ENCODE measurements around the gene LRBA.
"Not testable (repeated sequence)": the region's sequence is repeated elsewhere in the genome, so short reads cannot be mapped to it uniquely, and the experiment has no call there.

LRBA gene

DNA sequence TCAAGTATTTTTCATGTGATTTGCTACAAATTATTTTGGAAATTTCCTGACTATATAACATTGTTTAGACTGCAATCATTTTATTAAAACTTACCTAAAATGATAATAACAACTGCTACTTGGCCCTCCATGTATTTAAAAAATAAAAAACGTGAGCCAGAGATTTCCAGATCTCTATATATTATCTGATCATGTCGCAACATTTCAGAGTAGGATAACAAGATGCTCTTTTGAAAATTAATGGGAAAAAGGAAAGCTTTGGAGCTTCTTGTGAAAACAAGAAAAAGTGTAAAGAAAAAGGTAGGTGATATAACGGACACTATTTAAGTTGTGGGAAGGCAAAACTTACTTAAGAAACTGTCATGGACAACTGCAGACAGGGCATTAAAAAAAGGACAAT lies 448.0 kb downstream of the LRBA start:
- DNase-seq (ENCODE audit: low spot score): no peak

DNA sequence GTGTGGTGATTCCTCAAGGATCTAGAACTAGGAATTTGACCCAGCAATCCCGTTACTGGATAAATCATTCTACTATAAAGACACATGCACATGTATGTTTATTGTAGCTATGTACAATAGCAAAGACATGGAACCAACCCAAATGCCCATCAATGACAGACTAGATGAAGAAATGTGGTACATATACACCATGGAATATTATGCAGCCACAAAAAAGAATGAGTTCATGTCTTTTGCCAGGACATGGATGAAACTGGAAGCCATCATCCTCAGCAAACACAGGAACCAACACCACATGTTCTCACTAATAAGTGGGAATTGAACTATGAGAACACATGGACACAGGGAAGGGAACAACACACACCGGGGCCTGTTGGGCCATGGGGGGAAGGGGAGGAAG lies 450.1 kb downstream of the LRBA start:
- DNase-seq (ENCODE audit: low spot score): not testable (repeated sequence)

DNA sequence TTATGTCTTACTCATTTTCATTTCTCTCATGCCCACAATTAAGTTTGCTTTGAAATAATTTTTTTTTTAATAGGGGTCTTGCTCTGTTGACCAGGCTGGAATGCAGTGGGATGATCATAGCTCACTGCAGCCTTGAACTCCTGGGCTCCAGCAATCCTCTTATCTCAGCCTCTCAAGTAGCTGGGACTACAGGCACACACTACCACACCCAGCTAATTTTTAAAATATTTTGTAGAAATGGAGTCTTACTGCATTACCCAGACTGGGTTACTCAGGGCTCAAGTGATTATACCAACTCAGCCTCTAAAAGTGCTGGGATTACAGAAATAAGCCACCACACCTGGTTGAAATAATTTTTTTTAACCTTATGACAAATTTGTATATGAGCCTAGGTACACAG lies 452.3 kb downstream of the LRBA start:
- no peak for DNase-seq (ENCODE audit: low spot score)

DNA sequence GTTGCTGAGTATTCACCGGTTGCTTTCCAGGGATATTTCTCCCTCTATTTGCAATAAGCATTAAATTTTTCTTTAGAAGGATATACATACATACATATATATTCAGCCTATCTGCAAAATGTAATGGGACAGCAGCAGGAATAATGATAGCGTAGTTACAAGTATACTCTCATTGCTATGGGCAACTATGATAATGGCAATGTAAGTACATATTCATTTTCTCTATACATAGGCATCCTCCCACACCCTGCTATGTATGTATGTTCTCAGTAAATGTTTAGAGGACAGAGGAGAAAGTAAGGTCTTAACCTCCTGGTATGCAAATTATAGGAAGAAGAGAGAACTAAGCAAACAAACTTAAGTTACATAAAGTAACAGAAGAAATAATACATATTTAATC lies 452.8 kb downstream of the LRBA start:
- no peak for DNase-seq (ENCODE audit: low spot score)

DNA sequence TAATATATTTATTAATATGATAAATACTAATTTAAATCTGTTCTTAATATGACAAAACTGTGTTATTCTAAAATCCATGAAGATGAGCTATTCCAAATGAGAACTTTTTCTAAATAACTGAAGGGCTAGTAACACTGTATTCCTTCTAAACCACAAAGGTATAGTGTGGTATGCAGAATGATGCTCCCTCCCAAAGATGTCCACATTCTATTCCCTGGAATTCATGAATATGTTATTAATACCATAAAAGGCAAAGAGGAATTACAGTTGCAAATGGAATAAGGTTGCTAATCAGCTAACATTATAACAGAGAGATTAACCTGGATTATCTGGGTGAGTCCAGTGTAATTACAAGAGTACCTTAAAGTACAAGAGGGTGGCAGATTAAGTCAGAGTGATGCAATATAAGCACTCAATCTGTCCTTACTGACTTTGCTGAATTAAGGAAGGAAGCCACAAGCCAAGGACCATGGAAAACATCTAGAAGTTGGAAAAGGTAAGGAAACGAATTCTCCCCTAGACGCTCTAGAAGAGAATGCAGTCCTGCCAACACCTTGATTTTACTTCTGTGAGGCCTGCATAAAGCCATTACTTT lies 453.8 kb downstream of the LRBA start:
- no peak for DNase-seq (ENCODE audit: low spot score)

DNA sequence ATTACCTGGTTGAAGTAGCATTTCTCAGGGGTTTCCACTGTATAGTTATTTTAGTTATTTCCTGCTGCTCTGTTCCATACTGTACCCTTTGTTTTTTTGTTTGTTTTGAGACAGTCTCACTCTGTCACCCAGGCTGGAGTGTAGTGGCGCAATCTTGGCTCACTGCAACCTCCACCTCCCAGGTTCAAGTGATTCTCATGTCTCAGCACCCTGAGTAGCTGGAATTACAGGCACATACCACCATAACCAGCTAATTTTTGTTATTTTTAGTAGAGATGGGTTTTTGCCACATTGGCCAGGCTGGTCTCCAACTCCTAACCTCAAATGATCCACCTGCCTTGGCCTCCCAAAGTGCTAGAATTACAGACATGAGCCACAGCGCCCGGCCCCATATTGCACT lies 457.3 kb downstream of the LRBA start:
- not testable (repeated sequence) for DNase-seq (ENCODE audit: low spot score)

DNA sequence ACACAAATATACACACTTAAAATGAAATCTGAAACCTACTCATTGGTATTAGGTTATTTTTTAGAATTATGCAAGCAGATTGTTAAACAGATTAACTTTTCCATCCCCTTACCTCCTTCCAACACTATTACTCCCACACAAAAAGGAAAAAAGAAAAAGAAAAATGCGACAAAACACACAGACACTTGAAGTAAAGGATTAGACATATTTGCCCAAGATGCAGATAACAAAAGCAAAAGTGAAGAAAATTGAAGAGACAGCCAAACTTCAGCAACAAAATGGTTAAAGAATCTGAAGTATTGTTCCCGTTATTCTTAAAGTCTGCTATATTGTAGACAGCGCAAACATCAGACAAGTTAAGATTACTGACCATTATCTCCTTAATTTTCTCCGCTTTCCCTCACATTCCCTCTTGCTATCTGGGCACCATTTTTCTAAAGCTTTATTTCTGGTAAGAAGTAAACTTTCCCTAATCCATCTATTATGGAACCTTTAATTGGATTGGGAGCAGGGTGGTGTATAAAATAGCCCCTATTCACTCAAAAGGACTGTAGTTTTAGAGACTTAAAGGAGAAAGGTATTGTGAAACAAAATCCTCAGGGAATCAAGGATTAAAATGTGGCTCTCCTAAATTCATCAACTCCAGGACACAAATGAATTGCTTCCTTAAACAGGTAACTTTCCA lies 467.8 kb downstream of the LRBA start:
- DNase-seq (ENCODE audit: low spot score): no peak

DNA sequence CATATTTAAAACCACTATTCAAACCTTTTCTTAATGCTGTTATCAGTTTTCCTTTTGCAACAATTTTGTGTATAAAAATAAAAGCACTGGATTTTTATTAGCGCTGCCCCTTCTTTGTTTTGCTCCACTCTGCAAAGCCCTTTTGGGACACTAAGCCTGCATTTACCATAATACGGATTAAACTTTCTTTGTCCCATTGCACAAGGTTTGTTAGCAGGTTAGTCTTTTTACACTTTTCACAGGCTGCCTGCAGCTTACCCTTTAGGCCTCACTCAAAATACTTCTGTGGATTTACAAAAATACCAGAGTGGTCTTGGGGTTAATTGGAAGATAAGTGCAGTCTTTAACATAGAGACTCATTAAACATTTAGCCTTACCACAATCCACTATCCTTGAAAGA lies 468.8 kb downstream of the LRBA start:
- no peak for DNase-seq (ENCODE audit: low spot score)

DNA sequence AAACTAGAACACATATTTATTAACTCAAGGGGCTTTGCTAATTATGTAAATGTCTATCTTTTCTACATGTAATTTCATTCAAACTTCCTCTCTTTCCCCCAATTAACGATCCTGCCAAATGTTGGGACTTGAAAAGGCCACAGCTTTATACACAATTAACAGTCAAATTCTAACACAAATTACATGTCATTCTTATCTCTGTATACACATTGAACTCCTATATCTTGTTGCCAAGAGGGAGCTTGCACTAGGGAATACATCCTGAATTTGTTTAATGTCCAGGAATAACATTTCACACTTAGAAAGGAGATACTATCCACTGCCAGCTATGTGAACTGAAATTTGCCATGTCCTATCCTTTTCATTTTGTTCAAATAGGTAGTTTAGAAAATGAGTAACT lies 472.0 kb downstream of the LRBA start:
- DNase-seq (ENCODE audit: low spot score): no peak

DNA sequence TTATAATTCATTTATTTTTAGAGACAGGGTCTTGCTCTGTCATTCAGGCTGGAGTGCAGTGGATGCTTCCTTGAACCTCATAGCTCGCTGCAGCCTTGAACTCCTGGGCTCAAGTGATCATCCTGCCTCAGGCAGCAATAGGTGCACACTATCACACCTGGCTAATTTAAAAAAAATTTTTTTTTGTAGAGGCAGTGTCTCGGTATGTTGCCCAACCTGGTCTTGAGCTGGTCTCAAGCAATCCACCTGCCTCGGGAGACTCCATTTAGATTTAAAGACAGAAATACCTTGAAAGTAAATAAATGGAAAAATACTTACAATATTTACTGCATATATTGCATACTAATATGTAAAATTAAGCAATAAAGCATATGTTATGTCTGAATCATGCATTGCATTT lies 473.4 kb downstream of the LRBA start:
- no peak for DNase-seq (ENCODE audit: low spot score)

DNA sequence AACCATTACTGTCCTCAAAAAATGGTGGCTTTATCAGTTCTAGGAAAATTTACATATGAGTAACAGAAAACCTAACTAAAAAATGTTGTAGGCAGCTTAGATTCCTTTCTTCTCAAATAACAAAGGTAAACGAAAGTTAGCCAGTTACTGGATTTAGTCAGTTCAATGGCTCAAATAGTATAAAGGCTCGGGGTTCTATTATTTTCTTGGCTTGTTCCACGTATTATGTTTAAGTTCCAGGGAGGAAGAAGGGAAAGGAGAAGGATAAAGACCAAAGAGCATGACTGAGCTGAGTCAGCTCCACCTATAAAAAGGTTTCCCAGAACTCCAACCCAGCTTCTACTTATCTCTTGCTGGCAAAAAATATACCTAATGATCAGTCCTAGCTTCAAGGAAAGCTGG lies 474.1 kb downstream of the LRBA start:
- no peak for DNase-seq (ENCODE audit: low spot score)

DNA sequence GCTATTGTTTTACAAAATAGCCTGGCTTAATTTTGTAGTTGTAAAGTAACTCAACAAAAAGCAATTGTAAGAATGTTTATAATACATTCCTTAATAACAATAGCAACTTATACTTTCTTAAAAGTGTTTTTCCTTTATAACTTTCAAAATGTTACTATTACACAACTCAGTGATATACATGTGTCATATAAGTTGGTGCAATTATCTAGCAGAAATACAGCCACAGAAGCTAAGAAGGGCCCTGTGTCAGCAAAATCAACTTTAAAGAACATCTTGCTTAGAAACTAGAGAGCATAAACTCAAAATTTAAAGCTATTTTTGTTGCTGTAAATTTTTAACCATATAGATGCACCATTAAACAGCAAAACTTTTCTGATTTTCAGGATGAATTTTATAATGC lies 474.5 kb downstream of the LRBA start:
- no peak for DNase-seq (ENCODE audit: low spot score)

DNA sequence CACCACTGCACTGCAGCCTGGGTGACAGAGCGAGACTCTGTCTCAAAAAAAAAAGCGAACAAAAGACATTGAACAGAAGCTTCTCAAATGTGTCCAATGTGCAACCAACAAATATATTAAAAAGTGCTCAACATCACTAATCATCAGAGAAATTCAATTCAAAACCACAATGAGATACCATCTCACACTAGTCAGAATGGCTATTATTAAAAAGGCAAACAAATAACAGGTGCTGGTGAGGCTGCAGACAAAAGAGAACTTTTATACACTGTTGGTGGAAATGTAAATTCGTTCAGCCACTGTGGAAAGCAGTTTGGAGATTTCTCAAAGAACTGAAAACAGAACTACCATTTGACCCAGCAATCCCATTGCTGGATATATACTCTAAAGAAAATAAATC lies 477.2 kb downstream of the LRBA start:
- DNase-seq (ENCODE audit: low spot score): not testable (repeated sequence)

DNA sequence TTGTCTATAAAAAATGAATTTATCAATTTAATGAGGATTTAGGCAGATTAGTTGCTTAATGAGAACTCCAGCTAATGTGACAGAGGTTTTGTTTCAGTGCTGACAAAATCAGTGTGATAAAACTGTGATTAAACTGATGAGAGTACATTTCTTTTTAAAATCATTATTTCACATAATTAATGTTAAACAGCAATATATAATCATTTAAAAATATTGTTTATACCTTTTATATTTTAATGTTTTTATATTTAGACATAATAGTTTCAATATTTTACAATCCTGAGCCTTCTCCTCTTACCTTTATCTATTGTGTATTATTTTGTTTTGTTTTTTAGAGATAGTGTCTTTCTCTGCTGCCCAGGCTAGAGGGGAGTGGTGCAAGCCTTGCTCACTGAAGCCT lies 480.3 kb downstream of the LRBA start:
- DNase-seq (ENCODE audit: low spot score): no peak

DNA sequence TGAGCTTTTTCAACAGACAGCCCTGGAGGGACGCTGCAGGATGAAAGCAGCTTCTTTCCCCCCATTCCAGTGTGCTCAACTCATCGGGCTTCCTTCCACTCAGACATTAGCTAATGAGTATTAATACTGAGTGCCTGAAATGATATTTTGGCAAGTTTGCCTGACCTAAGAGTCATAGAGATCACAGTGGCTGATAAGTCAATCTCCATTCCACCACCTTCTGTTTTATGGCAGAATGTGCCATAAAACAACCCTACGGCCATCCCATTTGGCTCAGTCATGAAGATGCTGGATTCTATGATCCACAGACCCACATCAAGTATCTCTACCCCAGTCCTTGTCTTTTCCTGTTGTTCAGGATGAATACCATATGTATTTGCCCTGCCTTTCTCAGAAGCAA lies 481.4 kb downstream of the LRBA start:
- no peak for DNase-seq (ENCODE audit: low spot score)

DNA sequence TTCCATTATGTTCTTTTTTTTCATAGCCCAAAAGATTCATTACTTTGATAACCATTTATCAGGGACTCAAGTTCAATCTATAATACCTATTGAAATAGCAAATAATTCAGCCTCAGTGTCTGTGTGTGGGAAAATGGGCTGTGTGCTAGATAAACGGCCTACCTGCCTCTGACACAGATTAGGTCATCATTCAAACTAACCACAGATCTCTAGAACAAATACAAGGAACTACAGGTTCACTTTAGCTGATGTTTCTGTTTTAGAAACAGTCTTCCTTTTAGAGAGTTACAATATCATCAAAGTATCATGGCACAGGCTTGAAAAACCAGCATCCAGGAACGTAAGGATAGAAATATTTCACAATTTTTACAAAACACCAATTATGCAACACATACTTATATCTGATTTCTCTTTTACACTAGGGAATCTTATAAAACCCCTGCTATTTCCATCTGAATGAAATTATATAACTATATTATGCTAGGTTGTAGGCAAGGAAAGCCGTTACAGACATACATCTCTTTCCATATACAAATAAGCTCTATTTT lies 489.7 kb downstream of the LRBA start:
- no peak for DNase-seq (ENCODE audit: low spot score)

DNA sequence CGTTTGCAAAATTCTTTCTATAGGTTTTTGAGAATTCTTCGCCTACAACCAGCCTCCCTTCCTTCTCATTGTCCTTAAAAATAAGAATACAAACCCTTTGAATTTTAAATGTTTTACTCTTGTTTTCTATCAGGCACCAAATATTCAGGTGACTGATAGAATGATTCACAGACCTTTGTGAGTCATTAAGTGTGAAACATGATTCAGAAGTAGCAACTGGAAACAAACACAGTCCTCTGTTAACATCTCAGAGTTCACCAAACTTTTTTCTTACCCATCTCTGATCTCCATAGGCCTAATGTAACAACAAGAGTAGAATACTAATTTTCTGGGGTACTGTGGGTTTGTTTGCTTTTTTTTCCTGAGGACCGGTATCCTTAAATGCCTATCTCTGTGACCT lies 496.5 kb downstream of the LRBA start:
- DNase-seq (ENCODE audit: low spot score): no peak

DNA sequence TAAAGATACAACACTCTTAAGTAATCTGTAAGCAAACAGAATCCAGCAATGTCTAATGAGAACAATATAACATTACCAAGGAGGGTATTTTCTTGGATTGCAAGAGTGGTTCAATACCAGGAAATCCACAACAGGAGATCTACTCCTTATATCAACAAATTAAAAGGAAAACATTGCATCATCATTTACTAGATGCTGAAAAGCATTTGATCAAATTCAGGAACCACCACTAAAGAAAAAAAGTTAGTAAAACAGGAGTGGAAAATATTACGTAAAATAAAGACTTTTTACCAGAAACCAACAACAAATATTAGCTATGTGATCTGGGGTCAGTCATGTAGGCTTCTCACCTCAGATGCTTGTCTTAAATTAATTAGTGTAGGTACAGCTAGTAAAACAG lies 499.9 kb downstream of the LRBA start:
- no peak for DNase-seq (ENCODE audit: low spot score)

DNA sequence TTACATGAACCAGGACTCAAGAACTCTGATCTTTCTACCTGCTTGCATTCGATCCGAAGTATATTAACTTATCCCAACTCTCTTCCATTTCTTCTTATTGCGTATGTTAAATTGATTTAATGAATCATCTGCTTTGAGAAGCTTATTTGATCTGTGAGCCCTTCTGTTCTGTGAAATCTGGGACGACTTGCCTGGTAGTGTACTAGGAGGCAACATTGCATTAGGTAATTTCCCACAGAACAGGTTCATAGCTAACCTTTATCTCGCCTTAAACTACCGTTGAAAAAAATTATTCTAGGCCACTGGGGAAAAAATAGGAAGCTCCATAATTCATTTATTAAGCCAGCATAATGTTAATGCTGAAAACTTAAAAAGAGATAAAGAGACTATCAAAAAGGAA lies 500.4 kb downstream of the LRBA start:
- DNase-seq (ENCODE audit: low spot score): no peak

DNA sequence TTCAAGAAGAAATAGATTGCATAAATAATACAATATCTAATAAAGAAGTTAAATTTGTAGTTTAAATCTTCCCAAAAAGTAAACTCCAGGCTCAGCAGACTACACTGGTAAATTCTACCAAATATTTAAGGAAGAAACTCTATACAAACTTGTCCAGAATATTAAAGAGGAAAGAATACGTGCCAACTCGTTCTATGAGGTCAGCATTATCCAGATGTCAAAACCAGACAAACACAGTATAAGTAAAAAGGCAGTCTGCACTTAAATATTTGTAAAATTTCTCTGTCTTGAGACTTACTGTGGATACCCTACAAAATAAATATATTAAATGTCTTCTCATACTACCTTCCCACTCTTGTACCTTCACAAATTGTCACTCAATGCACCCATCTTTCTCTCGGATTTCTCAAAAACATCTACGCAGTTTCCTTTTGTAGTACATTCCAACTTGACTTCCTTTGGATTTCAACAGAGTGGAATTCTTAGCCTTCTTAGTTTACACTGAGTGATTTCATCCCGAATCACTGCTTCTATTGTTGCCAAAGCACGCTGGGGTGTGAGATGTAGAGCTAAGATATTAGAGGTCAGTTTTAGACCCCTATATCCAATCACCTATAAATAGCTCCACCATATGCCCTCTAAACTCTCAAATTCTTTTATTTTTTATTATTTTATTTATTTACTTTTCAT lies 504.8 kb downstream of the LRBA start:
- DNase-seq (ENCODE audit: low spot score): no peak

DNA sequence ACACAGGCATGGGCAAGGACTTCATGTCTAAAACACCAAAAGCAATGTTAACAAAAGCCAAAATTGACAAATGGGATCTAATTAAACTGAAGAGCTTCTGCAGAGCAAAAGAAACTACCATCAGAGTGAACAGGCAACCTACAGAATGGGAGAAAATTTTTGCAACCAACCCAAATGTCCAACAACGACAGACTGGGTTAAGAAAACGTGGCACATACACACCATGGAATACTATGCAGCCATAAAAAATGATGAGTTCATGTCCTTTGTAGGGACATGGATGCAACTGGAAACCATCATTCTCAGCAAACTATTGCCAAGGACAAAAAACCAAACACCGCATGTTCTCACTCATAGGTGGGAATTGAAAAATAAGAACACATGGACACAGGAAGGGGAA lies 507.4 kb downstream of the LRBA start:
- DNase-seq (ENCODE audit: low spot score): not testable (repeated sequence)

DNA sequence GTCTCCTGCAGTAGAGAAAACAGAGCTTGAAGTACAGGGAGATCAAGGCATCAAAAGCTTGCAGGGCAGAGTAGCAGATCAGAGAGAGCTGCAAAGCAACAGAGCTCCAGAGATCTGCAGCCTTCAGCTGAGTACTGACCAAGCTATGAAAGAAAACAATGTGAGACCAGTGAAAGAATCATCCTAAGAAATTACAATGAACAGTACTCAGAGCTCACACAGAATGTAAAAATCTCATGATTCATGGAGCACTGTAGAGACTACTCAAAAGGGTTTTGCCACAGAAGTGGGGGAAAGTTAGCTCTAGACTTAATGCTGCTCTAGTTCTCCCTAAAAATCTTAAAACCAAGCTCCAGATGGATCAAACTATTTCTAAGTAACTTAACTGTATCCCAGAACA lies 513.1 kb downstream of the LRBA start:
- peak; percentile 4 for DNase-seq (ENCODE audit: low spot score)

DNA sequence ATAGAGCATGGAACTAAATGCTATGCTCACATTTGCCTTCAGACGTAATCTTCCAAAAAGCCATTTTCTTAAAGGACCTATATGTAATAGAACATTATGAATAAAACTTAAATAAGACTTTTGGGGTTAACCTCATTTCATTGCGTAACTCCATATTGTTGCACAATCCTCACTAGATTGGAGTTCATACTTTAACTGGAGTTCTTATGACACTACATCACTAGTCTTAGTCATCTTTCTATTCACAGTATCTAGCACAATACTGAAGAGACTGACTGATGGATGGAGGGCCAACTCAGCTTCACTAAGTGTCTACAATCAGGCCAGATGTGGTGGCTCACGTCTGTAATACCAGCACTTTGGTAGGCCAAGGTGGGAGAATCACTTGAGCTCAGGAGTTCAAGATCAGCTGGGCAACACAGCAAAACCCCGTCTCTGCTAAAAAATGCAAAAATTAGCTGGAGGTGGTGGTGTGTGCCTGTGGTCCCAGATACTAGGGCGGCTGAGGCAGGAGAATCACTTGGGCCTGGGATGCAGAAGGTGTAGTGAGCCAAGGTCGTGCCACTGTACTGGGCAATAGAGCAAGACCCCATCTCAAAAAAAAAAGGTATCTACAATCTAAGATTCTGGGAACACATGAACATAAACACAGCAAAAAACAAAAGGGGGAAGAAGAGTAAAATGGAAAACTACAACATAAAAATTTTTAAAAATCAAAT lies 513.9 kb downstream of the LRBA start:
- DNase-seq (ENCODE audit: low spot score): no peak
